Endothelial cell of umbilical vein (primary cell): ENCODE measurements around the gene PDGFRB. TPM values are rescaled to one million over a fixed set of nuclear protein-coding genes. Genes with fewer than 3 reads are reported as not detected.

Source experiments
- BruUV-seq: library from RNA; stranded (reverse); fragments of 400-500 nt; replicated peaks from 2 replicates; lab custom pipeline; 2021; lab: Mats Ljungman, UMichigan
- CTCF ChIA-PET: fragments of 300-600, 350-600 bp; sonication (Branson Sonifier 250); formaldehyde crosslinking; loops from one replicate; lab custom pipeline; 2021; ENCODE audit warnings: antibody characterized with exemption, inconsistent platforms; lab: Charles Lee
- POLR2A ChIA-PET: fragments of 300-600, 350-600 bp; sonication (Branson Sonifier 250); formaldehyde crosslinking; loops from one replicate; lab custom pipeline; 2021; ENCODE audit warnings: antibody characterized with exemption, inconsistent platforms; lab: Charles Lee
- DNase-seq: peaks from one replicate; pipeline ENCODE4 v3.0.0-alpha.2; 2011; ENCODE audit warnings: low read depth, low spot score
- FAIRE-seq: peaks from 2 replicates; lab custom pipeline; 2011; peaks lifted over from hg19 to GRCh38; lab: Jason Lieb, UNC
- H2AFZ ChIP-seq: 2 replicates; pipeline ENCODE4 v1.6.0; 2012; ENCODE audit warnings: low read depth, low read length, control low read depth, inconsistent platforms
- H3K27ac ChIP-seq: 2 replicates; pipeline ENCODE4 v1.5.1; 2011; ENCODE audit warnings: low read depth, mild to moderate bottlenecking, control low read depth, low read length, moderate library complexity; ENCODE audit not compliant: insufficient read depth
- H3K27me3 ChIP-seq, 2 experiments: 2 replicates each; pipeline versions ENCODE4 v1.6.0 to v1.6.1; 2011; ENCODE audit warnings: low read length in 2 of 2, mixed read lengths in 1 of 2; ENCODE audit not compliant: control insufficient read depth in 2 of 2, insufficient read depth in 2 of 2
- H3K36me3 ChIP-seq, 2 experiments: 2 replicates in 1 of 2; 3 replicates in 1 of 2; pipeline ENCODE4 v1.5.1; 2011; ENCODE audit warnings: low read length in 2 of 2, mild to moderate bottlenecking in 1 of 2, moderate library complexity in 1 of 2; ENCODE audit not compliant: control insufficient read depth in 2 of 2, insufficient read depth in 2 of 2; ENCODE audit errors: extremely low read depth in 1 of 2
- H3K4me1 ChIP-seq: 3 replicates; pipeline ENCODE4 v1.5.1; 2011; ENCODE audit warnings: mild to moderate bottlenecking, low read length; ENCODE audit not compliant: control insufficient read depth, insufficient read depth; ENCODE audit errors: extremely low read depth
- H3K4me2 ChIP-seq: 2 replicates; pipeline ENCODE4 v1.6.1; 2011; ENCODE audit warnings: low read length, control low read depth, mixed read lengths; ENCODE audit not compliant: insufficient read depth
- H3K4me3 ChIP-seq, 3 experiments: fragments of 200-600 bp in 1 of 3; sonication (generic), shearing (Covaris generic) in 1 of 3; replicated peaks in 1 of 3; 2 replicates each; pipeline ENCODE4 v1.5.1; 2011 to 2016; ENCODE audit warnings: control low read depth in 3 of 3, low read length in 3 of 3, mild to moderate bottlenecking in 2 of 3, inconsistent platforms in 1 of 3, low read depth in 1 of 3, moderate library complexity in 1 of 3; ENCODE audit not compliant: insufficient read depth in 1 of 3
- H3K79me2 ChIP-seq: 2 replicates; pipeline ENCODE4 v1.6.0; 2012; ENCODE audit warnings: low read length, inconsistent platforms; ENCODE audit not compliant: control insufficient read depth, insufficient read depth
- H3K9ac ChIP-seq: replicated peaks from 2 replicates; pipeline ENCODE3; 2011; ENCODE audit warnings: low read length, control low read depth; ENCODE audit not compliant: insufficient read depth; ENCODE audit errors: extremely low read depth
- H3K9me1 ChIP-seq: replicated peaks from 3 replicates; pipeline ENCODE4 v1.6.0; 2011; ENCODE audit warnings: mild to moderate bottlenecking, low read length; ENCODE audit not compliant: control insufficient read depth, insufficient read depth; ENCODE audit errors: extremely low read depth
- H3K9me3 ChIP-seq: replicated peaks from 2 replicates; pipeline ENCODE4 v1.5.1; 2012; ENCODE audit warnings: low read length, inconsistent platforms; ENCODE audit not compliant: control insufficient read depth, insufficient read depth
- H4K20me1 ChIP-seq: replicated peaks from 2 replicates; pipeline ENCODE3; 2011; ENCODE audit warnings: mild to moderate bottlenecking, low read length; ENCODE audit not compliant: control insufficient read depth, insufficient read depth; ENCODE audit errors: extremely low read depth
- CTCF ChIP-seq, 2 donors: IDR thresholded peaks; 1 replicate in 1 of 2; 2 replicates in 1 of 2; pipeline ENCODE4 v1.5.1; 2011; ENCODE audit warnings: low read length in 2 of 2, mild to moderate bottlenecking in 2 of 2, moderate library complexity in 2 of 2, control low read depth in 1 of 2, inconsistent platforms in 1 of 2, low read depth in 1 of 2; ENCODE audit not compliant: insufficient read depth in 1 of 2; ENCODE audit errors: extremely low read depth in 1 of 2
- FOS ChIP-seq: IDR thresholded peaks from 2 replicates; pipeline ENCODE4 v1.6.1; 2011; ENCODE audit warnings: mild to moderate bottlenecking, low read length, moderate library complexity, borderline replicate concordance; ENCODE audit not compliant: insufficient read depth
- GATA2 ChIP-seq: IDR thresholded peaks from 2 replicates; pipeline ENCODE4 v1.7.0; 2011; ENCODE audit warnings: low read depth, mild to moderate bottlenecking, moderate library complexity, mixed read lengths, low read length; ENCODE audit not compliant: insufficient read length, insufficient read depth
- JUN ChIP-seq: IDR thresholded peaks from 2 replicates; pipeline ENCODE4 v1.6.1; 2011; ENCODE audit warnings: borderline replicate concordance, low read depth; ENCODE audit not compliant: insufficient read length, insufficient read depth
- MAX ChIP-seq: IDR thresholded peaks from 2 replicates; pipeline ENCODE4 v1.6.1; 2011; ENCODE audit not compliant: insufficient read depth, insufficient read length
- MYC ChIP-seq: IDR thresholded peaks from one replicate; pipeline ENCODE4 v1.6.1; 2011; ENCODE audit warnings: mild to moderate bottlenecking, low read depth, low read length
- POLR2A ChIP-seq: IDR thresholded peaks from 2 replicates; pipeline ENCODE4 v1.6.1; 2012; ENCODE audit warnings: low read depth, mild to moderate bottlenecking, control low read depth, low read length
- dilution Hi-C: fragments of 300-500 bp; cut with MboI; formaldehyde crosslinking; loops from one replicate; pipeline ENCODE4 v1.15.0; 2019; ENCODE audit warnings: low sequenced_read_pairs; ENCODE audit not compliant: extremely low pct_ligation_motif_present
- intact Hi-C: fragments of 100-400 bp; cut with micrococcal nuclease; formaldehyde crosslinking; loops from one replicate; pipeline ENCODE4 v1.10.0; 2022
- polyA plus RNA-seq, 4 experiments: library from polyadenylated mRNA; depleted of rRNA in 3 of 4; stranded (reverse) in 3 of 4; unstranded in 1 of 4; fragments of >200 nt; gene quantifications; 2 replicates each; pipeline versions ENCODE4 v1.2.1 to v1.2.3, GENCODE V29; 2011 to 2012; ENCODE audit warnings: missing spikeins in 1 of 4
- total RNA-seq: library from RNA; stranded (reverse); gene quantifications from 2 replicates; pipeline ENCODE4 v1.2.3, GENCODE V29; 2021

Gene PDGFRB
- total and polyA plus RNA-seq, 2 donors (not counting 3 experiments of a cell fraction or from before 2014, with no cell fraction given) = 1.4 to 1.7 TPM

GRCh38 chr5:150173161-150173560 is 17.5 kb upstream of the PDGFRB start:
- peaks cover 25 to 29% of the 10 kb centered on the region in 2 experiments for H3K27me3 ChIP-seq
- no peak overlapping the region for H3K4me3 ChIP-seq
- no peak overlapping the region for H3K27ac ChIP-seq
- ChIA-PET CTCF (interaction anchor here (0.6 to 2.1 kb wide), 9 partner anchors 9 to 344 kb away, joined by 3 to 10 read pairs (median 3); no protein-coding TSS in a partner anchor), POLR2A (no interaction called here)
- H3K9me3 ChIP-seq = no peaks in the 10 kb centered on the region
- dilution Hi-C loops = no loop called here
- no TSS peak for BruUV-seq
- H3K9me1 ChIP-seq = no peaks in the 10 kb centered on the region
- H3K4me2 ChIP-seq = no peak overlapping the region
- H2AFZ ChIP-seq = no peak overlapping the region
- no peaks in the 10 kb centered on the region for H3K36me3 ChIP-seq
- H3K4me1 ChIP-seq = no peaks in the 10 kb centered on the region
- intact Hi-C loops = no loop called here
- no peak for TF ChIP-seq GATA2
- H4K20me1 ChIP-seq = no peaks in the 10 kb centered on the region
- H3K79me2 ChIP-seq = no peaks in the 10 kb centered on the region
- H3K9ac ChIP-seq = no peak overlapping the region
- DNase-seq = no peak
- FAIRE-seq = peak; percentile 28

- Histone ChIP-seq H3K9me3 (no peaks in the 10 kb centered on the region), H3K4me2 (no peak overlapping the region), H3K79me2 (no peaks in the 10 kb centered on the region), H2AFZ (no peak overlapping the region), H3K27ac (no peak overlapping the region), H3K27me3 (peaks cover 31 to 35% of the 10 kb centered on the region in 2 experiments), H3K4me3 (no peak overlapping the region), H3K9ac (no peak overlapping the region), H3K36me3 (no peaks in the 10 kb centered on the region), H4K20me1 (no peaks in the 10 kb centered on the region), H3K9me1 (no peaks in the 10 kb centered on the region), H3K4me1 (no peaks in the 10 kb centered on the region)
- CTCF ChIA-PET = interaction anchor here (0.7 to 2.1 kb wide), 5 partner anchors 8 to 344 kb away, joined by 3 to 10 read pairs (median 4); no protein-coding TSS in a partner anchor
- BruUV-seq = no TSS peak
- no peak for FAIRE-seq
- no peak for TF ChIP-seq MAX
- TF ChIP-seq GATA2 = no peak
- TF ChIP-seq MYC = no peak
- TF ChIP-seq JUN = no peak
- TF ChIP-seq FOS = no peak
- no peak for TF ChIP-seq CTCF (IDR thresholded peaks at IDR 0.05; ENCODE audit: extremely low read depth in 1 of 2, insufficient read depth in 1 of 2, low read depth in 1 of 2, low read length in 2 of 2)
- no peak for TF ChIP-seq POLR2A
- intact Hi-C loops (no loop called here), dilution Hi-C loops (no loop called here)
- no peak for DNase-seq
- POLR2A ChIA-PET = no interaction called here
Observed at GRCh38 chr5:150172556-150172955, 16.9 kb upstream of the PDGFRB start.
